ENCODE results near the gene SLC7A9.
"Not testable (repeated sequence)": the region's sequence is repeated elsewhere in the genome, so short reads cannot be mapped to it uniquely, and the experiment has no call there.

SLC7A9 gene

DNA sequence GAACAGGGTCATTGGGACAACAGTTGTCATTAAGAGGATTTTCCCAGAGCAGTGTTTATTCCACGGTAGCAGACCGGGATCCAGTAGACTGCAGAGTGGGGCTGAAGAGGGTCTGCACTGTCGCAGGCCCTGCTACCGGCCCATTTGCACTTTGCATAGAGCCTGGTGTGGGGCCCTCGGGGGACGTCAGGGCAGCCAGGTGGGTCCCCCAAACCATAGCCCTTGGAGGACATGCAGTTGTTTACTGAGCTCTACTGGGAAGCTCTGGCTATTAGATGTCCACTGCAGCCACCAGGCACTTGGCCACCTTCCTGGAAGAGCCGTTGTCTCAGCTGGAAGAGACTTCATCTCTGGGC is 45.8 kb downstream of the SLC7A9 start:
- DNase-seq: no peak

DNA sequence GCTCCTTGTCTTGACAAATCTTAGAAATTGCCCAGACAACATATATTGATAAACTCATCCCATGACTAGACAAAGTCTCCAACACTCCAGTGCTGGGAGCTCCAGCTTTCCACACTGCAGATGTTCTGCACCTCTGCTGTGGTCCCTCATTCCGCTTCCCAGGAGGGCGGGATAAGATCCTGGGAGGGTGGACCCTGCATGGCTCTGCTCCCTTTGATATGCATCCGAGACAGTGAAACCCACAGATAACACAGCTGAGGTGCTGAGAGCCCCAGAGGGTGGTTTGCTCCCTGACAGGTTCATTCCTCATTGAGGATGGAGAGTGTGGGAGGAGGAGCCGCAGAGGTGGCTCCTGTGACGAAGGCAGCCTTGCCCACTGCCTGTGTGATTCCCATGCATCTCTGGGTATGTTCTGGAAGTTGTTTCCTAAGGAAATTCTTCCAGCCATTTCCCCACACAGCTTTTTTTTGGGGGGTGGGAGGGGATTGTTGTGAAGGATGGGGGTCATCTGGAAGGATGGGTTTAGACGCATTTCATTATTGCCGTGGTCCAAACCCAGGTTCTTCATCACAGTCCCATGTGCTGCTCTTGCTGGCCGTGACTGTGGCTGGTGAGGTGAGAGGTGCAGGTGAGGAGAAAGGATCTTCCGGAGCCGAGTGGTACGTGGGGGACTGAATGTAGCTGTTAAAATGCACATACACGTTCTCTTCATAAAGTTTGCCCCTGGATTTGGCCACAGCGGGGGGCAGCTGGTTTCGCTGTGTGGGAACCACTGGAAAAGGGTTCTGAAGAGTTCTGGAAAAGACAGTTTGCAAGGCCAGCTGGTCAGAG is 46.4 kb downstream of the SLC7A9 start:
- no peak for DNase-seq

DNA sequence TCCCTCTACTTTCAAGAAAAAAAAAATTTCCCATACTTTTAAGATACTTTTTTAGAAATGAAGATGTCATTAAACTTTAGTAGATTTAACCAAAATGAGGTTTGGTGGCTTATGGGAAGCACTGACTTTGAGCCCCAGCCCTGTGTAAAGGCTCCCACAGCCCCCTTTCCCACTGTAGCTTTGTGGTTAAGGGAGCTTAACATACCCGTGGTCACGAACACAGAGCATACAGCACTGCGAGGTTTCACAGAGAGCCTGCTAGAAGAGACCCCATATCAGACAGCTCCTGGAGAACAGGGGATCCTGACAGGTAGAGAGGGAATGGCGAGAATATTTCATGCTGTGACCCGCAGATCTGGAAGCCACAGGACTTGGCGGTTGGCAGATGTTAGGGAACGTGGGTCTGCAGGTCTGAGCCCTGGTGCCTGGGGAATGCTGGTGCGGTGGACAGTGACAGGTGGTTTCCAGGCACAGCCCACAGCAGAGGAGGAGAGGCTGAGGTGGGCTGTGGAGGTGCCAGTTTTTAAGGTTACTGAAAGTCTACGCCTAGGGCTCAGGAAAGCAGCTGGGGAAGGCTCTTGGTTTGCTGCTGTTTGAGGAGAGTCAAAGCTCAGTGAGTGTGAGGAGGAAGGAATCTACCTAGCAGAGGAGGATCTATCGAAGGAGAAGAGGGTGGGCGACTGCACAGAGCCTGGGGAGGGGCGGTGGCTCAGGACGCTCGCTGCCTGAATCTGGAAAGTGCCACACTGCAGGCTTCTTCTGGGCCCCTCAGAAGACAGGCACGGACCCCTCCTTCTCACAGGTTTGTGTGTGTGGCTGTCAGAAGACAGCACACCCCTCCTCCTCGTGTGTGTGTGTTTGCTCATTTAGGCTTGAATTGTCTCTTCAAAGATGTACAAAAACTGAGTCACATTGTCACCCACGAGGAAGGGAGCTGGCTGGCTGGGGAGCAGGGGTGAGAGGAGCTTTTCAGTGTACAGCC is 49.9 kb downstream of the SLC7A9 start:
- no peak for DNase-seq

DNA sequence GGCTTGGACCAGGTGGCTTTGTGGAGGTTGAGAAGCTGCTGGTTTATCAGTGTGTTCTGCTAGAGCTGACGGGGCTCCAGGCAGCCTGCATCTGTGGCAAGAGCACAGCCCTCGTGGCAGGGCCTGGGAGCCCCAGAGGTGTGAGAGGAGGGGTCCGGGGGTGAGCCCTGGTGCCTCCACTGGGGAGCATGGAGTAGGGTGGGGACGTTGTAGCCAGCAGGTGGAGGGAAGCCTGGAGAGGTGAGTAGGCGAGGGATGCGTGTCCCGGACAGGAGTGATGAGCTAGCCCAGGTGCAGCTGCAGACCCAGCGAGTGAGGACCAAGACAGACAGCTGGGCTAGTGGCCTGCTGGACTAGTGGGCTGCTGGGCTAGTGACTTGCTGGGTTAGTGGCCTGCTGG is 51.0 kb downstream of the SLC7A9 start:
- DNase-seq: no peak

DNA sequence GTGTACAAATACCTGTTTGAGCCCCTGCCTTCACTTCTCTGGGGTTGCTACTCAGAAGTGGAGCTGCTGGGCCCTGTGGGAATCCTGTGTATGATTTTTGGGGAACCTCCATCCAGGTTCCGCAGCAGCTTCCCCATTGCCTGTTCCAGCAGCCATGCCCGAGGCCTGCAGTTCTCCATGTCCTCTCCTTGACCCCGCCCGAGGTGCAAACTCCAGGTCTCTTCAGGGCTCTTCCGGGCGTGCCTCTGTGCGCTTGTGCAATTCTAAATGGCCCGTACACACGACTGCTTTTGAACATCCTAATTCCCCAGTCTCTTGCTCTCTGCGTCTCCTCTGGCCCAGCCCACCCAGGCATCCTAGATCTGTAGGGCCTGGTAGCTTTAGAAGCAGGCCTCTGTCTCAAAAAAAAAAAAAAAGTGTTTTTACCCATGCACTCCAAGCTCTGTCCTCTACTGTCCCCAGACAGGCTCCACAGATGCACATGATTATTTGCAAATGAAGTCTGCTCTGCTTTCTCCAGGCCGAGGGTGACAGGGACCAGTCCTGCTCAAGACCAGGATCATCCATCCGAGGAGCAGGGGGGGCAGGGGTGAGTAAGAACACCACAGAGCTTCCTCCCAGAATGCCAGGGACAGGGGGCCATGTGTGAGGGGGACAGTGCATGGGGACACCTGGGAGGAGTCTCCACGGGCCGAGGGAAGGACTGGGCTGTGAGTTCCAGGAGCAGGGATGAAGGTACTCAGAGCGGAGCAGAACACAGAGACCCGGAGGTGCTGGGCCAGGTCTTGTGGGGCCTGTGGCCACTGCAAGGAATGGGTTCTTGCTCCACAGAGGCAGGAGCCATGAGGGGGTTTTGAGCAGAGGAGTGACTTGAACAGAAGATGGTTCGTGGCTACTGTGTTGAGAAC is 51.7 kb downstream of the SLC7A9 start:
- DNase-seq: no peak

DNA sequence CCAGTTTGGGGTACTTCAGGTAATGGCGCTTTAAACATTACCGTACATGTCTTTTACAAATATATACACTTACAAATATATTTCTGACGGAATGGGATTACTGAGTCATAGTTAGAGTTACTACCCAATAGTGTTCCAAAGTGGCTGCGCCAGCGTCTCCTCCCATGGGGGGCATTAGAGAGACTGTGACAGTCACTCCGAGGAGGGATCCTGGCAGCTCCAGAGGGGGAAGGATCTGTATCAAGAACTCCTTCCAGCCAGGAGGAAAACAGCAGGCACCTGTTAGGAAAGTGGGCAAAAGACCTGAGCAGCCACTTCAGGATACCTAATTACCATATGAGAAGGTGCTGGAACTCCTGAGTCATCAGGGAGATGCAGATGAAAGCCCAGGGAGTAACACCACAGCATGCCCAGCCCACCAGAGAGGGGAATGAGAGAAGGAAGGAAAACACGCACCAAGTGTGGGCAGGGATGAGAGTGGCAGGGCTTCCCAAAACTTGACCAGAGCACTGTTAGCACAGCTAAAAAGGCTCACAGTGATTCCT is 52.9 kb downstream of the SLC7A9 start:
- no peak for DNase-seq

DNA sequence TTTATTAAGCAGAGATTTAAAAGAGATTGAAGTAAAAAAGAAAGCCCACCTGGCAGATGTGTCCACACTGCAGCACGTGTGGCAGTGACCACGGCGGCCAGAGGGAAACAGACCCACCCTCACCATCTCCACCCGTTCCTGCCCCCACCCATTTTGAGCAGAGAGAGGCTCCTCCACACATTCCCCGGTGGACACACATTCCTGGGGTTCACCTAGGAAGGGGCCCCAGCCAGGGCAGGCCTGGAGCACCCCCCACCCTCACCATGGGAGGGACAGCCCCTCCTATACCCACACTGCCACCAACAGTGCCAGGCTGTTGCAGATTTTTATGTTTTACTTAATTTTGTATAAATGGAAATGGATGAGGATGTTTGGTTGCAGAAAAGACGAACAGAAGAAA is 54.9 kb downstream of the SLC7A9 start:
- no peak for DNase-seq

DNA sequence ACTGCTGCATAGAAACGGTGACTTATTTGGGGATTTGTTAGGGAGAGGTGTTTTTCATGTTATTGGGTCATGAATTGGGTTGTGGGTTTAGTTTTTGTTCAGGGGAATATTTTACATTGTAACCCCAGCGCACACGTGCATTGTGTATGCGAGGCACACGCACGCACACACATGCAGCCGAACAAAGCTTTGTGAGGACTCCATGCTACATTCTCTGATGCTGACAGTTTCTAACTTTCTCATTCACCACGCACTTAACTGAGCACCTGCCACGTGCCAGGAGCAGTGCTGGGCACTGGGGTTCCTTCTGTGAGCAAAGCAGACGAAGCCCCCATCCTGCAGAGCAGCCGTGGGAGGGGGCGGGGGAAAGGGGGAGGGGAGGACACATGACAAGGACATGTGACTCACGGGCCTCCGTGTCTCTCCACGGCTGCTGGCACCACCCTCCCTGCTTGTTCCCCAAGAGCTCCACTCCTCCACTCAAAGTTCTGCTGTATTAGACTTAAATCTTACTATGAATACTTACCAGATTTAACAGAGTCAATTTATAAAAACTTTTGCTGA is 55.6 kb downstream of the SLC7A9 start:
- no peak for DNase-seq

DNA sequence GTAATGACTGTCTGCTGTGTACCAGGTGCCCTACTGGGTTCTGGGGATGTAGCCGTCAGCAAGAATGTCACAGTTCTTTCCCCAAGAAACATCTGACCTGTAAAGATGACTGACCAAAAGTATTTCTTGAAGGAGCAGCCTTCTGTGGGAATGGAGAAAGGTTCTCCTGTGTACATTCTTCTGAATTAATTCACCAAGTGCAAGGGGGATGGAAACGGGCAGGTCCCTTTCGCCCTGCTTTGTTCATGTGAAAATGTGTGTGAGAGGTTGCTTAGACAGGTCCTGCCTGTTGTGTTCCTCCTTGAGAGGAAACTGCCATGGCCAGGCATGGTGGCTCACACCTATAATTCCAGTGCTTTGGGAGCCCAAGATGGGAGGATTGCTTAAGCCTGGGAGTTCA is 57.0 kb downstream of the SLC7A9 start:
- DNase-seq: no peak

DNA sequence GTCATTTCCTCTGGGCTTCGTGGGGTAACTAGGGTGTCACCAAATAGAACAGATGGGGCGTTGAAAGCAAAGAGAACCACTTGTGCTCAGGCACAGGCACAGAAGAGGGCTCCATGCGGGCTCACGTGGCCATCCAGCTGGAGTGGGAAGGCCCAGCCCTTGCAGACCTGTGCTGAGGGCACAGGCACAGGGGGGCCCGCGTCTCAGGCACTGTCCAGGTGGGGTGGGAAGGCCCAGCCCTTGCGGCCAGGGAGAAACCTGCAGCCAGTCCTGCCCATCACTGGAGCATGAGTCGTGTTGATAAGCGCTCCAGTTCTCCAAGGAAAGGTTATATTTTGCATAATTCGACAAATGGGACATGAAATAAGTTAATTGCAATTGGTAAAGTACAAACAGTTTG is 57.5 kb downstream of the SLC7A9 start:
- DNase-seq: no peak

DNA sequence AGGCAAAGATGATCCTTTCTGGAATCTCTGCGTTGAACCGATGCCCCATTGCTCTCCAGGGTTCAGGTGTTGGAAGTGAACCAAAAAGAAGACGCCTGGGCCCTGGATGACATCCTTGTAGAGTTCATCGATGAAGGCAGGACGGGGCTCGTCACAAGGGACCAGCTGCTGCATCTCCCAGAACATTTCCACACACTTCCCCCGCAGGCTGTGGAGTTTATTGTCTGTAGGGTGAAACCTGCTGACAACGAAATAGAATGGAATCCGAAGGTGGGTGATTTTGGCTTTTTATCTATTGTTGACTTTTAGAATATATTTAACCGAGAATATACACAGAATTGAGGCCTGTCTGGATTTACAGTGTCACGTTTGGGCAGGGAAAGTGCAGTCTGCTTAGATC is 58.4 kb downstream of the SLC7A9 start:
- no peak for DNase-seq

DNA sequence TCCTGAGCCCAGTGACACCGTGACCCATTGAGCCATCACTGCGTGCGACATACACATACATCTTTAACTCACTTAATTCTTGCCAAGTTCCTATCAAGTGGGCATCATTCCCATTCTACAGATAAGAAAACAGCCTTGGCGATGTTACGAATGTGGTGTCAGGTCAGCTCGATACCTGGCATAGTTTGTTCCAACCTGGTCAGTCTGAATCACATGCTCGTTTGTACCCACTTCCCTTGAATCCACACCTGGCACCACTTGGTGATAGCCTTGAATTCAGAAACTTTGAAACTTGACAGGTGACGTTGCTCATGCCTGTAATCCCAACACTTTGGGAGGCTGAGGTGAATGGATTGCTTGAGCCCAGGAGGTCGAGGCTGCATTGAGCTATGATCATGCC is 59.1 kb downstream of the SLC7A9 start:
- no peak for DNase-seq

DNA sequence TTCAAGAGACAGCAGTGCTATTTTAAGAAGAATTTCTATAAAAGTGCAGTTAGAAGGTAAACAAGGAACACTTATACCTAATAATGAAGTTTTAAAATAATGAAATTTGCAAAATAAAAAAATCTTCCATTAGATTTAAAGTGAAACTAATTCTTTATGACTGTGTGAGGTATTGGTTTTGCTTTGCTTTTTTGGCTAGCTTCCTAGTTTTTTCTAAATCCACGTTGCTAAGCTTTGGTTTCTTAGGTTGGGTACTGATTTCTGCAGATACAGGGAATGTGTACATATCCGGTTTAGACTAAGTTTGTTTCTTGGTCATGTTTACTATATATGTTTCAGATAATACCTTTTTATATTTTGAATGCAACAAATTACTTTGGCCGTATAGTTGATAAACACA is 59.8 kb downstream of the SLC7A9 start:
- no peak for DNase-seq

DNA sequence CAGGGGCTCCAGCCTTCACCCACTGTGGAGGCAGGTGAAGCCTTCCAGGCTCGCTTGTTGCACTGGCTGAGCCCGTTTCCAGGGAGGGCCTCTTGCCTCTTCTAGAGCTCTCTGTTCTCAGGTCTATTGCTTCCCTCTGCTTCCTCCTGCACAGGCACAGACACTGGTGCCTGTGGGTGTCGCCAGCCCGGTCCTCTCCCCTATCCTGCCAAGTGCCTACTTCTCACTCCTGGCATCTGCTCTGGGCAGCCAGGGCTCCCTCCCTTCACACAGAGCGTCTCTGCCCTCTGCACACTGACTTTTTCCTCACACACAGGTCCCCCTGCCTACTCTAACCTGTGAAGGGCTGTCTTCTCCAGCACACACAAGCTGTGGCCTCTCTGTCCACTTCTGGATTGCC is 60.3 kb downstream of the SLC7A9 start:
- no peak for DNase-seq

DNA sequence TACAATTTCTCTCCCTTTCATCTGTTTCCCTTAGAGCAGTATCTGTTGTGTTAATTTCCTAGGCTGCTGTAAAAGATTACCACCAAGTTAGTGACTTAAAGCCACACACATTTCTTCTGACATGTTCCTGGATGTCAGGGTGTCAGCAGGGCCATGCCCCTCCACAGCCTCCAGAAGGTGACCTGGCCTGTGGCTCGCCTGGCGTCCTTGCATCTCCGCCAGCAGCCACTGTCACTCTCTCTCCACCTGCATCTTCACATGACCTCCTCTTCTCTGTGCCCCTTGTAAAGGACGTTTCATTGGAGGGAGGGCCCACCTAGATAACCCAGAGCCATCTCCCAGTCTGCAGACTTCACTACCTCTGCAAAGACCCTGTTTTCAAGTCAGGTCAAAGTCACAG is 61.3 kb downstream of the SLC7A9 start:
- DNase-seq: no peak

DNA sequence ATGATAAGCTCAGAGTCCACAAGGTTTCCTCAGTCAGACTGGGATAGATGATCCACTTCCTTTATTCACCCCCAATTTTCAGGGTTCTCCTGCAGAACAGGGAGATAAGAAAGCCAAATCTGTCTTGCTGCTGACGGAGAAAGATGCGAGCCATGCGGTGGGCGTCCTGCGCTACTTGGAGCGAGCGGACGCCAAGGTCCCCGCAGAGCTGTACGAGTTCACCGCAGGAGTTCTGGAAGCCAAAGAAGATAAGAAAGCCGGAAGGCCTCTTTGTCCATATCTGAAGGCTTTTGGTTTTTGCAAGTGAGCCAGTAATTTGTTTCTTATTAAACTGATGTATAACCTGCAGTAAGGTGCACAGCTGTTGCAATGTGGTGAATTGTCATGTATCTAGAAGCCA is 66.7 kb downstream of the SLC7A9 start:
- DNase-seq: no peak

DNA sequence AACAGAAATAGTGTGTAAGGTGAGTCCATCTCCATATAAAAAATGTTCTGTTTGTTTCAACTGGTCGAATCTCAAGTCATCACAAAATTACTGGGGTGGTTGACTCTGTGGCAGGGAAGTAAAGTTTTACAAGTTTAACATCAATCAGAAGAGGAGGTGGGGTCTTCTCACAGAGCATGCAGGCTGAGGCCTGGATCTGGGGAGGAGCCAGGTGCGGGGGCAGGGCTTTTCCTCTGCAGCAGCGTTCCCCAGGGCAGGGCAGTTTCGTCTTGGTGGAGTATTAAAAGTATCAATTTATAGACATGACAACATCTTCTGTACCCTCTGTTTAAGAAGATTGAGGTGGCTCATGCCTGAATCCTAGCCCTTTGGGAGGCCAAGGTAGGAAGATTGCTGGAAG is 68.8 kb downstream of the SLC7A9 start:
- no peak for DNase-seq

DNA sequence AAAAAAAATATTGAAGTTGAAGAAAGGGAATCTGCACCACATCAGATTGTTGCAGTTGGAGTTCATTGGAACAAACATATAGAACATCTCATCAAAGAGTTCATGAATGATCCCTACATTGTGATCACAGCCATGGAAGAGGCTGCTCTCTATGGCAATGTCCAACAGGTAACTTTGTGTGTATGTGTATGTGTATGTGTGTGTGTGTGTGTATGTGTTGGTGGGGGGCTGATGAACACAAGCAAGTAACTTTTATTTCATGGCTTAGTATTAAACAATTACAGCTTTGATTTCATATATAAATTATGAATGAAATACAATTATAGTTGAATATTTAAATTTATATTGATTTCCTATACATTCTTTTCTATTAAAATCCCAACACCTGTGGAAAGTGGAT is 69.4 kb downstream of the SLC7A9 start:
- DNase-seq: no peak

DNA sequence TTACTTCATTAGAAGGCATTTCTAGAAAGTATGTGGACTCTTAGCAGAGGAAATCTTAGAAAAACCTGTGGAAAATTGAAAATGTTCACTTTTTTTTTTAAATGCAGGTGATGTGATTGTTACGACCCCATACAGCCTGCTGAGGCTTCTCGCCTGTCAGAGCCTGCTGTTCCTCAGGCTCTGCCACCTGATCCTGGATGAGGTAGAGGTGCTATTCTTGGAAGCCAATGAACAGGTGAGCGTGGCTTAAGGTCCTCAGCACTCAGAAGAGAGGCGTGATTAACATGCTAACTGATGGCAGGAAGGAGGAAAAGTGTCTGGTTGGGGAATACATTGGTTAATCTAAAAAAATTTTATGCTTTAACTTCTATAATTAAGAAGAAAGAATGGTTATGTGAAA is 71.4 kb downstream of the SLC7A9 start:
- DNase-seq: no peak

DNA sequence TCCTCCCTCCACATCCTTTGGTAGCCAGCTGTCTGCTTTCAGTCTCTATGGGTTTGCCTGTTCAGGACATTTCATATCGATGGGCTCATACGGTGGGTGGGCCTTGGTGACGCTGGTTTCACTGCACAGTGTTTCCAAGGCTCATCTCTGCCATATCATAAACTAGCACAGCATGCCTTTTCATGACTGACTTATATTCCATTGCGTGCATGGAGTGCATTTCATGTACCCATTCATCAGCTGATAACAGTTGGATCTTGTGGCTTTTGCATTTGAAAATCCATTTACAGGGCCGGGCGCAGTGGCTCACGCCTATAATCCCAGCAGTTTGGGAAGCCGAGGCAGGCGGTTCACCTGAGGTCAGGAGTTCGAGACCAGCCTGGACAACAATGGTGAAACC is 80.1 kb downstream of the SLC7A9 start:
- DNase-seq: no peak

DNA sequence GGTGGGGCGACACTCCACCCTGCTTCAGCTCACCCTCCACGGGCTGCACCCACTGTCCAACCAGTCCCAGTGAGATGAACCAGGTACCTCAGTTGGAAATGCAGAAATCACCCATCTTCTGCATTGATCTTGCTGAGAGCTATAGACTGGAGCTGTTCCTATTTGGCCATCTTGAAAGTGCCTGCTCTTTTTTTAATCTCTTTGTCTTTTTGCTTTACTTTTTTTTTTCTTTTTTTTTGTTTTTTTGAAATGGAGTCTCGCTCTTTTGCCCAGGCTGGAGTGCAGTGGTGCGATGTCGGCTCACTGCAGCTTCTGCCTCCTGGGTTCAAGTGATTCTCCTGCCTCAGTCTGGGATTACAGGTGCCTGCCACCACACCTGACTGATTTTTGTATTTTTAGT is 81.7 kb downstream of the SLC7A9 start:
- not testable (repeated sequence) for DNase-seq

DNA sequence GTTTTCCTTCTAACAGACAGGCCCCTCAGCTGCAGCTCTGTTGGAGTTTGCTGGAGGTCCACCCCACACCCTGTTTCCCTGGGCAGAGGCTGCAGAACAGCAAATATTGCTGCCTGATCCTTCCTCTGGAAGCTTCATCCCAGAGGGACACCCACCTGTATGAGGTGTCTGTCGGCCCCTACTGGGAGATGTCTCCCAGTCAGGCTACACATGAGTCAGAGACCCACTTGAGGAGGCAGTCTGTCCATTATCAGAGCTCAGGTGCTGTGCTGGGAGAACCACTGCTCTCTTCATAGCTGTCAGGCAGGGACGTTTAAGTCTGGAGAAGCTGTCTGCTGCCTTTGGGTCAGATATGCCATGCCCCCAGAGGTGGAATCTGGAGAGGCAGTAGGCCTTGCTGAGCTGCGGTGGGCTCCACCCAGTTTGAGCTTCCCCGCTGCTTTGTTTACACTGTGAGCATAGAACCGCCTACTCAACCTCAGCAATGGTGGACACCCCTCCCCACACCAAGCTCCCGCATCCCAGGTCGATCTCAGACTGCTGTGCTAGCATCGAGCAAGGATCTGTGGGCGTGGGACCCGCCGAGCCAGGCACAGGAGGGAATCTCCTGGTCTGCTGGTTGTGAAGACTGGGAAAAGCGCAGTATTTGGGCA is 82.3 kb downstream of the SLC7A9 start:
- DNase-seq: not testable (repeated sequence)

Measured in hematopoietic multipotent progenitor cell treated with erythropoietin and hydrocortisone succinate and interleukin-3 and kit ligand, for 4 days (in vitro differentiated cells).